Stimulated activated CD4-positive, alpha-beta T cell treated with anti-CD3 and anti-CD28 coated beads, Interleukin-4, amount 100 ng/mL, for 24 hours (primary cell): Measurements from ENCODE around the gene SCN2B.

Experiments
- DNase-seq: peaks from one replicate; pipeline ENCODE4 v3.0.0-alpha.2; 2020

SCN2B gene

DNA sequence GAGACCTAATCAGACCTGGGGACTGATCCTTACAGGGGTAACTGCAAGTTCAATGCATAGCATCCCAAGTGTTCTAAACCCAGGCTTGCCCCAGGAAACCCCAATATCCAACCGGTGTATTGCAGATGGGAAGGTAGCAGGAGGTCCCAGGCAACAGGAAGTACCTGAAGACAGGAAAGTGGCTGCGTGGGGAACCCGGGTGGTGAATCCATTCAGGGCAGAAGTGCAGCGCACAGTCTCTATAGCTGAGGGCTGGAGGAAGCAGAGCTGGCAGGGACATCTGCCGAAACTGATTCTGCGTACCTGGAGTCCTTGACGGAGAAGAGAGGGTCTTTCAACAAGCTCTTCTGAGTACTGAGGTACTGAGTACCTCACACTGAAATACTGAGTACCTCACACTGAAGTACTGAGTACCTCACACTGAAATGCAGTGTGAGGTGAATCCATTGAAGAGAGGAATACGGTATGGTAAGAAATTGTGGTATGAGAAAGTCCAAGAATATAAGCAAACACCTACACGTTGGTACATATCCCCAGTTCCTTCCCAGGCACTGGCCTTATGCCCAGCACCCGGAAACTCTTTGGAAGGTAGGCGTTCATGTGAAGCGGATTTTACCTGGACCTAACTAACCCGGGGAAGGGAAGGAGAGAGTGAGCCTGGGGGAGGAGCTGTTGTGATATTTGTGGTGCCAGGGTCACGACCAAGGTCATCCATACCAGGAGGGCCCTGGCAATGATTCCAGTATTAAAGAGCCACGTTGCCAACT is 43.9 kb downstream of the SCN2B start:
- no peak for DNase-seq

DNA sequence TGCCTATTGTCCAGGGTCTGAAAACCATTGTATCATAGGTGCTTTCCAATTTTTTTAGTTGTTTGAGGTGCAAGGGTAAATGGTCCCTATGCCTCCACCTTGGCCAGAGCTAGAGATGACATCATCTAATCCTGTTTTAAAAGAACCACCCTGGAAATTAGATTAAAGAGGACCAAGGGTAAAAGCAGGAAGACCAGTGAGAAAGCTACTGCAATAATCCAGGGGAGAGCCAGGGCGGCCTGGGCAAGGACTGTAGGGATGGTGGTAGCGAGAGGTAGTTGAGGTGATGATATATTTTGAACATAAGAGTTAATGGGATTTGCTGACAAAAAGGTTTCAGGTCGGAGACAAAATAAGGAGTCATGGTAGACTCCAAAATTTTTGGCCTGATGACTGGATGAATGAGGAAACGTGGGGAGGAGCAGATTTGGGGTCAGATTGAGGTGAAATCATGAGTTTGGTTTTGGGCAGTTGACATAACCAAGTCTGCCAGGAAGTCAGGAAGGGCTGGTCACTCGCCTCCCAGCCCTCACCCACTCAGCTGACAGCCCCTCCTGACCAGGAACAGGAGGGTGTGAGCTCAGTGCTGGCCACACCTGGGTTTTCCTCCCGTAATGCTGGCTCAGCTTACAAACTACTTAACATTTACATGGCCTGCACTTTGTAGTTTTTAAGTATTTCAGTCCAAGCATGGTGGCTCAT is 46.8 kb downstream of the SCN2B start:
- DNase-seq = no peak

- no peak for DNase-seq
These were observed 47.5 kb downstream of the SCN2B start for GRCh38 chr11:118128721-118129470.

- no peak for DNase-seq
These were observed 48.1 kb downstream of the SCN2B start for GRCh38 chr11:118128310-118128709.

GRCh38 chr11:118126082-118126838 is 50.2 kb downstream of the SCN2B start:
- no peak for DNase-seq

GRCh38 chr11:118124929-118125535 is 51.4 kb downstream of the SCN2B start:
- DNase-seq = no peak

GRCh38 chr11:118120793-118121192 is 55.6 kb downstream of the SCN2B start:
- DNase-seq = no peak

- DNase-seq = no peak
These were observed 58.4 kb downstream of the SCN2B start for GRCh38 chr11:118117790-118118601.

DNA sequence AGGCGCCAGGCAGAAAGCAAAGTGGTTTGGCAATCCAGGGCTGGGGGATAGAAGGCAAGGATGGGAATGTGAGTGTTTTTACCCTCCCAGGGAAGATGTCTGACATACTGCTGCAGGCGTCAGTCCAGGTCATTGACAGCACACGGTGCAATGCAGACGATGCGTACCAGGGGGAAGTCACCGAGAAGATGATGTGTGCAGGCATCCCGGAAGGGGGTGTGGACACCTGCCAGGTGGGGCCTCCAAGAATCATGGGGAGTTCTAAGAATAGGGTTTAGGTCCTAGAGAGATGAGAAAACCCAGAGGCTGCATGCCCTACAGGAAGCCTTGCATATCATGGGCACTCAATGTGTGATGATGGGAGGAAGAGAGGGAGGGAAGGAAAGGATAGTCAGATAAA is 61.4 kb downstream of the SCN2B start:
- DNase-seq = no peak

GRCh38 chr11:118114266-118114665 is 62.2 kb downstream of the SCN2B start:
- DNase-seq = no peak

GRCh38 chr11:118112711-118113430 is 63.6 kb downstream of the SCN2B start:
- no peak for DNase-seq
